HCT116 (cell line): Measurements from ENCODE around the gene TRHDE. TPM values are rescaled to one million over a fixed set of nuclear protein-coding genes. Genes with fewer than 3 reads are reported as not detected.

Experiments
- ATAC-seq: fragments of 200-7000 bp; cut with Tn5 transposase; 2 replicates; pipeline ENCODE4 v1.9.1; 2020; ENCODE audit warnings: mild to moderate bottlenecking, moderate library complexity
- BruUV-seq: library from RNA; stranded (reverse); fragments of 400-500 nt; replicated peaks from 2 replicates; lab custom pipeline; 2021; lab: Mats Ljungman, UMichigan
- CTCF ChIA-PET: fragments of 300-600 bp; sonication (Branson Sonifier 250); formaldehyde crosslinking; loops from one replicate; lab custom pipeline; 2021; ENCODE audit warnings: antibody characterized with exemption; lab: Charles Lee
- POLR2A ChIA-PET: fragments of 300-600, 350-600 bp; sonication (Branson Sonifier 250); formaldehyde crosslinking; loops from one replicate; lab custom pipeline; 2021; ENCODE audit warnings: antibody characterized with exemption; lab: Charles Lee
- RAD21 ChIA-PET, 2 experiments: fragments of 300-600 bp; sonication (Branson Sonifier 250); formaldehyde crosslinking; loops; one replicate each; lab custom pipeline; 2023; ENCODE audit warnings: low total read pairs in 2 of 2; ENCODE audit not compliant: uncharacterized antibody in 2 of 2, unreplicated experiment in 2 of 2, low non-redundant PET in 1 of 2; lab: Charles Lee
- DNase-seq: peaks from one replicate; pipeline ENCODE4 v3.0.0-alpha.2; 2010; ENCODE audit warnings: low read depth, low spot score
- H2AFZ ChIP-seq: fragments of 200-600 bp; shearing (Covaris generic), sonication (generic); 2 replicates; pipeline ENCODE4 v1.6.1; 2017; ENCODE audit warnings: low read depth, mixed run types, mixed read lengths, antibody characterized with exemption, low read length; ENCODE audit not compliant: poor library complexity, severe bottlenecking
- H3K27ac ChIP-seq: 2 replicates; pipeline ENCODE4 v1.5.1; 2012; ENCODE audit warnings: low read depth, low read length
- H3K27me3 ChIP-seq: fragments of 200-600 bp; sonication (generic); 2 replicates; pipeline ENCODE4 v1.6.1; 2016; ENCODE audit warnings: mixed run types, low read length, mixed read lengths; ENCODE audit not compliant: insufficient read depth
- H3K36me3 ChIP-seq, 2 experiments: fragments of 200-500 bp in 1 of 2; fragments of 200-600 bp in 1 of 2; sonication (Bioruptor generic) in 1 of 2; sonication (generic) in 1 of 2; 2 replicates each; pipeline versions ENCODE4 v1.5.1 to v1.6.1; 2014 to 2016; ENCODE audit warnings: low read length in 2 of 2, inconsistent platforms in 1 of 2, mixed read lengths in 1 of 2, mixed run types in 1 of 2; ENCODE audit not compliant: insufficient read depth in 2 of 2, control insufficient read depth in 1 of 2
- H3K4me1 ChIP-seq, 2 experiments: fragments of 200-600 bp in 1 of 2; sonication (generic) in 1 of 2; 2 replicates each; pipeline versions ENCODE4 v1.5.1 to v1.6.1; 2012 to 2017; ENCODE audit warnings: low read length in 2 of 2, inconsistent platforms in 1 of 2, mild to moderate bottlenecking in 1 of 2, mixed read lengths in 1 of 2, mixed run types in 1 of 2, moderate library complexity in 1 of 2; ENCODE audit not compliant: insufficient read depth in 2 of 2, control insufficient read depth in 1 of 2
- H3K4me2 ChIP-seq: fragments of 200-600 bp; sonication (generic); 2 replicates; pipeline ENCODE4 v1.6.1; 2017; ENCODE audit warnings: mixed run types, low read length, mixed read lengths
- H3K4me3 ChIP-seq, 2 experiments: fragments of 200-600 bp in 1 of 2; sonication (generic) in 1 of 2; replicated peaks in 1 of 2; 2 replicates each; pipeline ENCODE4 v1.5.1; 2011 to 2016; ENCODE audit warnings: low read length in 2 of 2, control low read depth in 1 of 2, low read depth in 1 of 2, mild to moderate bottlenecking in 1 of 2, mixed read lengths in 1 of 2, mixed run types in 1 of 2
- H3K79me2 ChIP-seq: fragments of 200-600 bp; sonication (generic); 2 replicates; pipeline ENCODE4 v1.6.1; 2017; ENCODE audit warnings: mild to moderate bottlenecking, mixed run types, low read length, moderate library complexity, mixed read lengths; ENCODE audit not compliant: insufficient read depth
- H3K9ac ChIP-seq: fragments of 200-600 bp; sonication (generic); 2 replicates; pipeline ENCODE4 v1.6.1; 2016; ENCODE audit warnings: low read length, mixed read lengths
- H3K9me2 ChIP-seq: fragments of 200-600 bp; sonication (generic), shearing (Covaris generic); 2 replicates; pipeline ENCODE4 v1.6.1; 2017; ENCODE audit warnings: mixed run types, mild to moderate bottlenecking, moderate library complexity; ENCODE audit not compliant: insufficient read depth
- H3K9me3 ChIP-seq, 2 experiments: fragments of 200-500 bp in 1 of 2; fragments of 200-600 bp in 1 of 2; sonication (Bioruptor generic) in 1 of 2; sonication (generic) in 1 of 2; 2 replicates each; pipeline ENCODE4 v1.6.1; 2014 to 2017; ENCODE audit warnings: low read length in 2 of 2, mixed read lengths in 2 of 2, inconsistent platforms in 1 of 2, low read depth in 1 of 2, mild to moderate bottlenecking in 1 of 2, mixed run types in 1 of 2, moderate library complexity in 1 of 2; ENCODE audit not compliant: control insufficient read depth in 1 of 2, insufficient read depth in 1 of 2
- H4K20me1 ChIP-seq: fragments of 200-600 bp; sonication (generic), shearing (Covaris generic); 2 replicates; pipeline ENCODE4 v1.6.1; 2017; ENCODE audit warnings: mixed run types, mild to moderate bottlenecking, moderate library complexity; ENCODE audit not compliant: insufficient read depth
- CBX3 ChIP-seq: IDR thresholded peaks from 2 replicates; pipeline ENCODE4 v1.6.1; 2012; ENCODE audit warnings: low read depth
- EGR1 ChIP-seq: IDR thresholded peaks from 2 replicates; pipeline ENCODE4 v1.6.1; 2012; ENCODE audit warnings: low read depth
- ELF1 ChIP-seq: IDR thresholded peaks from 2 replicates; pipeline ENCODE4 v1.6.1; 2012; ENCODE audit warnings: low read depth, borderline replicate concordance
- EZH2 ChIP-seq: fragments of 200-600 bp; sonication (generic); IDR thresholded peaks from 2 replicates; pipeline ENCODE4 v1.6.1; 2017; ENCODE audit warnings: antibody characterized with exemption, mixed run types
- EZH2phosphoT487 ChIP-seq: fragments of 200-600 bp; IDR thresholded peaks from 2 replicates; pipeline ENCODE4 v1.6.1; 2018; ENCODE audit warnings: antibody characterized with exemption, borderline replicate concordance
- FOSL1 ChIP-seq: IDR thresholded peaks from 2 replicates; pipeline ENCODE4 v1.6.1; 2012; ENCODE audit warnings: low read depth
- POLR2A ChIP-seq: IDR thresholded peaks from 2 replicates; pipeline ENCODE4 v1.7.0; 2011; ENCODE audit warnings: borderline replicate concordance; ENCODE audit not compliant: insufficient read depth, insufficient read length; ENCODE audit errors: extremely low read depth
- SIN3A ChIP-seq: IDR thresholded peaks from 2 replicates; pipeline ENCODE4 v1.6.1; 2012; ENCODE audit warnings: low read depth
- SP1 ChIP-seq: IDR thresholded peaks from 2 replicates; pipeline ENCODE4 v1.6.1; 2012; ENCODE audit warnings: low read depth
- SRF ChIP-seq: IDR thresholded peaks from 2 replicates; pipeline ENCODE4 v1.6.1; 2012; ENCODE audit warnings: low read depth
- ZFX ChIP-seq: fragments of 450-650 bp; IDR thresholded peaks from 2 replicates; pipeline ENCODE4 v1.6.1; 2017
- intact Hi-C: fragments of 100-400 bp; cut with micrococcal nuclease; formaldehyde crosslinking; loops from 2 replicates; pipeline ENCODE4 v1.10.0; 2022
- total RNA-seq: library from RNA; stranded (reverse); gene quantifications from one replicate; pipeline ENCODE4 v1.2.1, GENCODE V29; 2021; ENCODE audit not compliant: unreplicated experiment
- TF ChIP-seq, protein P1 (sequence below), 3 experiments: fragments of 200-600 bp in 1 of 3; sonication (generic) in 1 of 3; IDR thresholded peaks in 2 of 3; conservative IDR thresholded peaks in 1 of 3; 2 replicates each; pipeline ENCODE4 v1.5.1; 2012 to 2017; ENCODE audit warnings: low read depth in 2 of 3, low read length in 2 of 3, antibody characterized with exemption in 1 of 3, borderline replicate concordance in 1 of 3, control low read depth in 1 of 3, mild to moderate bottlenecking in 1 of 3, mixed read lengths in 1 of 3, mixed run types in 1 of 3, moderate library complexity in 1 of 3; ENCODE audit not compliant: insufficient read depth in 1 of 3
- TF ChIP-seq, protein P2 (sequence below): IDR thresholded peaks from 2 replicates; pipeline ENCODE4 v1.6.1; 2011; ENCODE audit warnings: mild to moderate bottlenecking, low read length, moderate library complexity; ENCODE audit not compliant: insufficient replicate concordance; ENCODE audit errors: extremely low read depth
- TF ChIP-seq, protein P3 (sequence below): IDR thresholded peaks from 2 replicates; pipeline ENCODE4 v1.6.1; 2012

TRHDE gene
- total RNA-seq, 1 experiment from 2014 or later: 2.9 TPM

DNA sequence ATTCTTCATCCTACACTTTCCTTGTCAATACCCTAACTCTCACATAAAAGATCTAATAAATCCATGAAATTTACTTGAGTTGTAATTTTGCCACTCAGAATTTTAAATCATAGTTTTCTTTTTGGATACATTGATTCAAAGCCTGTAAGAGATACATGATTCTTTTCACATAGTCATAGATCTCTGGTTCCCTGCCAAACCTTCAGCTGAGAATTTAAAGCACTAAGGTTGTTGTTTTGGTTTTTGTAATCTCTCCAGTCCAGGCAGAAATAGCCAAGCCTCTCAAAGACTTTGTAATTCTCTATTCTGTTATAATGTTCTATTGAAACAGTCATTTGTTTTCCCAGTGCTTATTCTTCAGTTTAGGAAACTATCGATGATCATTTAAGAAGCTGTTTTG, 273.9 kb downstream of the TRHDE start:
- DNase-seq (no peak), ATAC-seq (no peak)
- Histone ChIP-seq H3K4me1 (no peaks in the 10 kb centered on the region), H3K4me3 (no peak overlapping the region), H4K20me1 (no peaks in the 10 kb centered on the region), H2AFZ (no peak overlapping the region), H3K79me2 (no peaks in the 10 kb centered on the region), H3K9me3 (no peaks in the 10 kb centered on the region), H3K36me3 (no peaks in the 10 kb centered on the region), H3K9me2 (no peaks in the 10 kb centered on the region), H3K27ac (no peak overlapping the region), H3K4me2 (no peak overlapping the region), H3K27me3 (no peaks in the 10 kb centered on the region), H3K9ac (no peak overlapping the region)
- BruUV-seq: no TSS peak
- CTCF ChIA-PET: no interaction called here
- TF ChIP-seq ELF1 (no peak), ZFX (no peak), CBX3 (no peak)
- TF ChIP-seq, protein P1, sequence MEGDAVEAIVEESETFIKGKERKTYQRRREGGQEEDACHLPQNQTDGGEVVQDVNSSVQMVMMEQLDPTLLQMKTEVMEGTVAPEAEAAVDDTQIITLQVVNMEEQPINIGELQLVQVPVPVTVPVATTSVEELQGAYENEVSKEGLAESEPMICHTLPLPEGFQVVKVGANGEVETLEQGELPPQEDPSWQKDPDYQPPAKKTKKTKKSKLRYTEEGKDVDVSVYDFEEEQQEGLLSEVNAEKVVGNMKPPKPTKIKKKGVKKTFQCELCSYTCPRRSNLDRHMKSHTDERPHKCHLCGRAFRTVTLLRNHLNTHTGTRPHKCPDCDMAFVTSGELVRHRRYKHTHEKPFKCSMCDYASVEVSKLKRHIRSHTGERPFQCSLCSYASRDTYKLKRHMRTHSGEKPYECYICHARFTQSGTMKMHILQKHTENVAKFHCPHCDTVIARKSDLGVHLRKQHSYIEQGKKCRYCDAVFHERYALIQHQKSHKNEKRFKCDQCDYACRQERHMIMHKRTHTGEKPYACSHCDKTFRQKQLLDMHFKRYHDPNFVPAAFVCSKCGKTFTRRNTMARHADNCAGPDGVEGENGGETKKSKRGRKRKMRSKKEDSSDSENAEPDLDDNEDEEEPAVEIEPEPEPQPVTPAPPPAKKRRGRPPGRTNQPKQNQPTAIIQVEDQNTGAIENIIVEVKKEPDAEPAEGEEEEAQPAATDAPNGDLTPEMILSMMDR (IDR thresholded peaks at IDR 0.05 in 2 of 3, conservative IDR thresholded peaks at IDR 0.05 in 1 of 3; ENCODE audit: borderline replicate concordance in 1 of 3, insufficient read depth in 1 of 3, low read depth in 2 of 3, low read length in 2 of 3): no peak
- intact Hi-C loops: no loop called here
- RAD21 ChIA-PET: no interaction called here
- POLR2A ChIA-PET: no interaction called here

DNA sequence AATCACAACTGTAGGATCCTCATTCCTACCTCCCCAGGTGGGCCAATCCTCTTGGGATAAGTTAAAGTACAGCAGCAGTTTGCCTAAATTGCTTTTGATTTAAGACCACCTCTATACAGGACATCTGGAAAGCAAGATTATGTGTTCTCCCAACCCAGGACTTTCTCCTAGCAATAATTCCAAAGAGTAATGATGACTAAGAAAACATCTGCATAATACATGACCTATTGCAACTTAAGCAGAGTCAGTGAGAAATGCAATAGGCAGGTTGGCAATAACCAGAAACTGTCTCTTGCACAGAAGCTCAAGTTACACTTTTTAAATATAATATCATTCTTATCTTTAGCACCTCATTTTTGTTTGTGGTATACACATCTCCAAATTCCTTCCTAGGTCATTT, 275.4 kb downstream of the TRHDE start:
- H3K9me3 ChIP-seq: no peaks in the 10 kb centered on the region
- no peak for ATAC-seq
- H3K27ac ChIP-seq: no peak overlapping the region
- BruUV-seq: no TSS peak
- ChIA-PET POLR2A (no interaction called here), CTCF (no interaction called here), RAD21 (no interaction called here)
- H2AFZ ChIP-seq: no peak overlapping the region
- no peak overlapping the region for H3K4me2 ChIP-seq
- DNase-seq: no peak
- no peaks in the 10 kb centered on the region for H3K4me1 ChIP-seq
- no peaks in the 10 kb centered on the region for H4K20me1 ChIP-seq
- H3K36me3 ChIP-seq: no peaks in the 10 kb centered on the region
- no peaks in the 10 kb centered on the region for H3K27me3 ChIP-seq
- H3K4me3 ChIP-seq: no peak overlapping the region
- H3K9me2 ChIP-seq: no peaks in the 10 kb centered on the region
- intact Hi-C loops: no loop called here
- no peaks in the 10 kb centered on the region for H3K79me2 ChIP-seq
- H3K9ac ChIP-seq: no peak overlapping the region
- TF ChIP-seq CBX3 (no peak), EZH2 (no peak), EGR1 (no peak), SRF (no peak), SP1 (no peak), EZH2phosphoT487 (no peak), POLR2A (no peak), SIN3A (no peak), FOSL1 (no peak)
- TF ChIP-seq, protein P2, sequence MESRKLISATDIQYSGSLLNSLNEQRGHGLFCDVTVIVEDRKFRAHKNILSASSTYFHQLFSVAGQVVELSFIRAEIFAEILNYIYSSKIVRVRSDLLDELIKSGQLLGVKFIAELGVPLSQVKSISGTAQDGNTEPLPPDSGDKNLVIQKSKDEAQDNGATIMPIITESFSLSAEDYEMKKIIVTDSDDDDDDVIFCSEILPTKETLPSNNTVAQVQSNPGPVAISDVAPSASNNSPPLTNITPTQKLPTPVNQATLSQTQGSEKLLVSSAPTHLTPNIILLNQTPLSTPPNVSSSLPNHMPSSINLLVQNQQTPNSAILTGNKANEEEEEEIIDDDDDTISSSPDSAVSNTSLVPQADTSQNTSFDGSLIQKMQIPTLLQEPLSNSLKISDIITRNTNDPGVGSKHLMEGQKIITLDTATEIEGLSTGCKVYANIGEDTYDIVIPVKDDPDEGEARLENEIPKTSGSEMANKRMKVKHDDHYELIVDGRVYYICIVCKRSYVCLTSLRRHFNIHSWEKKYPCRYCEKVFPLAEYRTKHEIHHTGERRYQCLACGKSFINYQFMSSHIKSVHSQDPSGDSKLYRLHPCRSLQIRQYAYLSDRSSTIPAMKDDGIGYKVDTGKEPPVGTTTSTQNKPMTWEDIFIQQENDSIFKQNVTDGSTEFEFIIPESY: no peak
- TF ChIP-seq, protein P1 (IDR thresholded peaks at IDR 0.05 in 2 of 3, conservative IDR thresholded peaks at IDR 0.05 in 1 of 3; ENCODE audit: borderline replicate concordance in 1 of 3, insufficient read depth in 1 of 3, low read depth in 2 of 3, low read length in 2 of 3): no peak
- TF ChIP-seq, protein P3, sequence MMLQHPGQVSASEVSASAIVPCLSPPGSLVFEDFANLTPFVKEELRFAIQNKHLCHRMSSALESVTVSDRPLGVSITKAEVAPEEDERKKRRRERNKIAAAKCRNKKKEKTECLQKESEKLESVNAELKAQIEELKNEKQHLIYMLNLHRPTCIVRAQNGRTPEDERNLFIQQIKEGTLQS: no peak
